Epithelial cell of esophagus (primary cell): ENCODE measurements around the gene CCDC171.

ENCODE experiments used
- DNase-seq: peaks from one replicate; pipeline ENCODE4 v3.0.0; 2010; ENCODE audit warnings: low read depth
- H3K4me3 ChIP-seq: 2 replicates; pipeline ENCODE4 v1.5.1; 2011; ENCODE audit warnings: mild to moderate bottlenecking, low read length, control low read depth
- TF ChIP-seq, protein P1 (sequence below): IDR thresholded peaks from 2 replicates; pipeline ENCODE4 v1.5.1; 2011; ENCODE audit warnings: low read depth, mild to moderate bottlenecking, low read length, control low read depth, inconsistent platforms; ENCODE audit not compliant: insufficient read depth; ENCODE audit errors: missing control alignments

The CCDC171 gene

DNA sequence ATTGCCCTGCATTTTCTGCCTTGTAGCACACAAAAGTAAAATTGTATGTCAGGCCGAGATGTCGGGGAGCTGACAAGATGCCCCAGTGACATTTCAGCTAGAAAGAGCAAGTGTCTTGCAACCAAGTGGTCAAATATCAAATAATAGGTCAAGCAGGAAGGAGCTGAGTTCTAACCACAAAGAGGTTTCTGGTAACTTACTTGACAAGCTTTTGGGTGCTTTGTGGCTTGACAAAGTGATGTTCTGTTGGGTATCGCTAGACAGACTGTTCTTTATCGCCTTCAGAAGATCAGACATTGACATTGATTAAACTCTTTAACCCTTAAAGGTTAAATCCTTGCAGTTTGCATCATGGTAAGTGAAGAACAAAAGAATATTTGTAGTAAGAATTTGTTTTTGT, 419.9 kb downstream of the CCDC171 start:
- TF ChIP-seq, protein P1, sequence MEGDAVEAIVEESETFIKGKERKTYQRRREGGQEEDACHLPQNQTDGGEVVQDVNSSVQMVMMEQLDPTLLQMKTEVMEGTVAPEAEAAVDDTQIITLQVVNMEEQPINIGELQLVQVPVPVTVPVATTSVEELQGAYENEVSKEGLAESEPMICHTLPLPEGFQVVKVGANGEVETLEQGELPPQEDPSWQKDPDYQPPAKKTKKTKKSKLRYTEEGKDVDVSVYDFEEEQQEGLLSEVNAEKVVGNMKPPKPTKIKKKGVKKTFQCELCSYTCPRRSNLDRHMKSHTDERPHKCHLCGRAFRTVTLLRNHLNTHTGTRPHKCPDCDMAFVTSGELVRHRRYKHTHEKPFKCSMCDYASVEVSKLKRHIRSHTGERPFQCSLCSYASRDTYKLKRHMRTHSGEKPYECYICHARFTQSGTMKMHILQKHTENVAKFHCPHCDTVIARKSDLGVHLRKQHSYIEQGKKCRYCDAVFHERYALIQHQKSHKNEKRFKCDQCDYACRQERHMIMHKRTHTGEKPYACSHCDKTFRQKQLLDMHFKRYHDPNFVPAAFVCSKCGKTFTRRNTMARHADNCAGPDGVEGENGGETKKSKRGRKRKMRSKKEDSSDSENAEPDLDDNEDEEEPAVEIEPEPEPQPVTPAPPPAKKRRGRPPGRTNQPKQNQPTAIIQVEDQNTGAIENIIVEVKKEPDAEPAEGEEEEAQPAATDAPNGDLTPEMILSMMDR: no peak

DNA sequence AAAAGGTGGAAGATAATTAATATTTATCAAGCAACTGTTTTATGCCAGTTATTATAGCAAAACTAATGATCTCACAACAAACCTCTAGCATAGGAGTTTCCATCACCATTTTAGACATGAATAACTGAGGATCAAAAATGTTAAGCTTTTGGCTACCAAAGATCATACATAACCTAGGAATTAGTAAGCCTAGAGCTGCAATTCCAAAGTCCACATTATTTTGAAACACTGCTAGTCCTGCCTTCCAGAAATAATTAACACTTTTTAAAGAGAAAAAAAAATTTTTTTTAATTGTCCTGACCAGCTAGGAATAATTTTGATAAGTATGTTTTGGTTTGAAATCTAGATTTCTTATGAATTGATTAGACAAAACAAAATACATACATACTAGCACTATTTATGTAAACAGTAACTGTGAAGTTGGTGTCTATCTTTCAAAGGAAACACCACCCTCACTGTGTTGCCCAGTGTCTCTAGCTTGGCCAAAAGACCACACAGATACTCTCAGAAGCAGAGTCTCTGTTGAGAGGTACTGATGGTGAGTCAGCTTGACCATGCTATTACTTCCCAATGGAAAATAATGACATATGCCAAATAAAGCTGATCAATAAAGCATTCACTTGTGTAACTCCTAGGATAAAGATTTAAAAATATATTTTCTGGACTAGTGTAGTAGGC, 422.4 kb downstream of the CCDC171 start:
- TF ChIP-seq, protein P1: no peak
- no peak for DNase-seq

More for the DNA sequence above, 419.9 kb downstream of the CCDC171 start:
- no peak overlapping the region for H3K4me3 ChIP-seq
- DNase-seq: no peak

DNA sequence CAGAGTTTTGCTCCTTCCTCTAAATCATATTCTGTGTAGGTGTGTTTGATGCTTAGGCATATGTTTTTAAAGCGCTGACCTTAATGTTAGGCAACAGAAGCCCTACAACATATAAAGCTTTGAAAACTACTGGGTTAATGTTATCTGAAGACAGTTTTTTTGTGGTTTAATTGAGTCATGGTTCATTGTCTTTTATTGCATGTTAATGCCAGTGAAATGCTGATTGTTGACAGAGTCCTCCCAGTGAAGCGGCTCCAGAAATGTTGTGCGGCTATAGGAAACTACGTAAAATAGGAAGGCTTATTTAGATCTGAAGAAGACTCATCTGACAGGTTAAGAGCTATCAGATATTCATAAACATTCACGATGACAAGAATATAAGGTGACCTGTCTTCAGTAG, 424.6 kb downstream of the CCDC171 start:
- H3K4me3 ChIP-seq: no peak overlapping the region
- TF ChIP-seq, protein P1: no peak
- no peak for DNase-seq

More for the DNA sequence above, 422.4 kb downstream of the CCDC171 start:
- H3K4me3 ChIP-seq: no peak overlapping the region

DNA sequence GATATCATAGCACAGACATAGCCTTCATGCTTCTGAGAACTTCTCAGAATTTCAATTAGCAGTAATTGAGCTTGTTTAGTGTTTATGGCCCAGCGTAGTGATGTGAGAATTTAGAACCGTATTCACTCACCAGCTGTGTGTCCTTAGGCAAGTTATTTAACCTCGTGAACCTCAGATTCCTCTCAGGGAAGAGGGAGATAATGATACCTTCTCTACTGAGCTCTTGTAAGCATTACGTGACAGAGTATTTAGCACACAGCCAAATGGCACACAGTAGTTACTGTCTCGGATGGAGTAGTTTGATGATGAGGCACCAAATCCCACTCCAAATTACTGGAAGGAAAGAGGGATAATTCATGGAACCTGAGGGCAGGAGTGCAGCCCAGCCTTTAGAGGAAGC, 429.3 kb downstream of the CCDC171 start:
- H3K4me3 ChIP-seq: no peak overlapping the region
- DNase-seq: no peak
- TF ChIP-seq, protein P1: no peak

DNA sequence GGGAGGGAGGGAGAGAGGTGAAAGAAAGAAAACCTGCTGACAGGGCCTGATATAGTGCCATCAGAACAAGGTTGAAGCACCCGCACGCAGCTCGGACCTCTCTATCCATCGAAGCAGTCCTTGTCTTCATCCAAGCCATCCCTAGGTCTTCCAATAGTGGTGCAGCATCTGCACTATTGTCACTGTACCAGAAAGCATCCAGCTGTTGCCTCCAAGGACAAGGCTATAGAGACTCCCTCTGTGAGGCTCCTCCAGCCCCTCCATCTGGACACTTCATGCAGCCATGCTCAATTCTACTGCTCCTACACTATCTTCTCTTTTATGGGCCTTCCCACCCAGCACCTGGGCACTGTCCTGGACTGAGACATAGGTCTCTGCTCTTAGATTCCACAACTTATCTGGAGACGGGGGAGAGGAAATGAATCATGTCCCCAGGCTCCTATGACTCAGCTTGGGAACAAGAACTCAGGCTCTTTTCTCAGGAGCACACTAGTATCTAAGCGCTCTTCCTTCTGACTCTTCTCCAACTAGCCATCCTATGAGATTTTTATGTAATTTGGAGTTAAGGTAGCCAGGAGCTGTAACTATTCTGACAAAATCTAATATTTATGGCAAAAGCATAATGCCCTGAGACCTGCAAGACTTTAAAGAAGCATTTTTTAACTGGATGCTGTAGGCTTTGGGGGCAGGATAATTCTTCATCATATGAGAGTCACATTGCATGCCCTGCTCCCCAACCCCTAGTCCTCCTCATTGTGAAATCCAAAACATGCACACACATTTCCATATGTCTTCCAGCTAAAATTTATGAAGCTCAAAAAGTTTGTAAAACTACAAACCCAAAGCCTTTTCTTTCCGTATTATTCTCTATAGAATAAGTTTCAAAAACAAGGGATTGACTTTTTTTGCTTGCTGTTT, 446.8 kb downstream of the CCDC171 start:
- peak; percentile 87 for DNase-seq
- TF ChIP-seq, protein P1: no peak
- no peak overlapping the region for H3K4me3 ChIP-seq

DNA sequence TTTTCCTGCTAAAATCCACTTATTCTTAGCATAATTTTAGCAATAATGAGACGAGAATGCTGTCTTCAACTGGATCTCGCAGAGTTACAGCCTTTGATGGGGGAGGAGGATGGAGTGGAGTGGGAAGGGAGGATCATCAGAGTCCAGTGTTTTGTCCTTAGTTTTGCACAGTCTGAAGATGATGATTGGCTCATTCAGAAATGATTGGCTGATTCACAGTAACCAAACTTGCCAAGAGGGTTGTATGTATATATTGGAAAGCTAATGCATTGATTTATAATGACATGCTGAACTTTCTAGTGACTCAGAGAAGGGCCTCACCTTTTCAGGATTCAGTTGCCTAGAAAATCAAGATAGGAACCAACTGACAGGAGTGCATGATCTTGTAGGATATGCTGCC, 448.0 kb downstream of the CCDC171 start:
- TF ChIP-seq, protein P1: no peak
- no peak overlapping the region for H3K4me3 ChIP-seq
- no peak for DNase-seq
